Chondrocyte (in vitro differentiated cells): Measurements from ENCODE around the gene ARHGEF10L. TPM values are rescaled to one million over a fixed set of nuclear protein-coding genes. Genes with fewer than 3 reads are reported as not detected.
A peak's percentile ranks its signal among the peaks of the same experiment; 100 is the strongest.

ENCODE experiments used
- DNase-seq: peaks from one replicate; pipeline ENCODE4 v3.0.0; 2021; ENCODE audit warnings: mixed read lengths, low spot score
- H3K27ac Mint-ChIP-seq: one replicate; pipeline ENCODE4 v1.8.0; 2021; ENCODE audit warnings: mild to moderate bottlenecking, moderate library complexity, mixed read lengths; ENCODE audit not compliant: unreplicated experiment
- H3K27me3 Mint-ChIP-seq: 2 replicates; pipeline ENCODE4 v1.8.0; 2021; ENCODE audit warnings: low read depth, mixed read lengths
- H3K36me3 Mint-ChIP-seq: 2 replicates; pipeline ENCODE4 v1.8.0; 2021; ENCODE audit warnings: low read depth, mixed read lengths
- H3K4me1 Mint-ChIP-seq: 2 replicates; pipeline ENCODE4 v1.8.0; 2021; ENCODE audit warnings: low read depth, mild to moderate bottlenecking, mixed read lengths
- H3K4me3 Mint-ChIP-seq: one replicate; pipeline ENCODE4 v1.8.0; 2021; ENCODE audit warnings: mild to moderate bottlenecking, moderate library complexity, mixed read lengths; ENCODE audit not compliant: unreplicated experiment
- H3K9me3 Mint-ChIP-seq: 2 replicates; pipeline ENCODE4 v1.8.0; 2021; ENCODE audit warnings: low read depth, mixed read lengths
- total RNA-seq: library from RNA; stranded (reverse); gene quantifications from 3 replicates; pipeline ENCODE4 v1.2.1, GENCODE V29; 2021
- TF ChIP-seq, protein P1 (sequence below): fragments of 200-600 bp; sonication (generic); IDR thresholded peaks from 2 replicates; pipeline ENCODE4 v1.5.0; 2021; ENCODE audit warnings: antibody characterized with exemption, mild to moderate bottlenecking, moderate library complexity

ARHGEF10L gene
- total RNA-seq, 1 donor from 2014 or later, result 40.0 TPM

DNA sequence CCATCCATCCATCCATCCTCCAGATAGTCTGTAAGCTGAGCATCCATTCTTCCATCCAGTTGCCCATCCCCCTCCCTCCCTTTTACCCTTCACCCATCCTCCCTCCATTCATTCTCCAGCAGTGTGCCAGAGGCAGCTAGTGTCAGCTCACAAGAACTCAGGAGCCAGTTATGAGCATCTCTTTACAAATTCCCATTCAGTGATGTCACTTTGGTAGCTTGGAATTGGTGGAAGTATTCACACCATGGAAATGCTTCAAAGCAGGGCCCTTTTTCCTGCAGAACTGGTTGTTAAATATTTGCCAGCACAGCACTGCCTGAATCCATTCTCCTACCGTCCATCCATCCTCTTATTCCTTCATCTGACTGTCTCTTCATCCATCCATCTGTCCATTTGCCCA lies 72.5 kb downstream of the ARHGEF10L start:
- no peaks in the 10 kb centered on the region for H3K9me3 Mint-ChIP-seq
- H3K36me3 Mint-ChIP-seq, result peaks cover 14% of the 10 kb centered on the region
- H3K27me3 Mint-ChIP-seq, result no peaks in the 10 kb centered on the region
- no peak overlapping the region for H3K27ac Mint-ChIP-seq
- peaks cover 15% of the 10 kb centered on the region for H3K4me1 Mint-ChIP-seq
- no peak for DNase-seq
- no peak overlapping the region for H3K4me3 Mint-ChIP-seq
- TF ChIP-seq, protein P1, sequence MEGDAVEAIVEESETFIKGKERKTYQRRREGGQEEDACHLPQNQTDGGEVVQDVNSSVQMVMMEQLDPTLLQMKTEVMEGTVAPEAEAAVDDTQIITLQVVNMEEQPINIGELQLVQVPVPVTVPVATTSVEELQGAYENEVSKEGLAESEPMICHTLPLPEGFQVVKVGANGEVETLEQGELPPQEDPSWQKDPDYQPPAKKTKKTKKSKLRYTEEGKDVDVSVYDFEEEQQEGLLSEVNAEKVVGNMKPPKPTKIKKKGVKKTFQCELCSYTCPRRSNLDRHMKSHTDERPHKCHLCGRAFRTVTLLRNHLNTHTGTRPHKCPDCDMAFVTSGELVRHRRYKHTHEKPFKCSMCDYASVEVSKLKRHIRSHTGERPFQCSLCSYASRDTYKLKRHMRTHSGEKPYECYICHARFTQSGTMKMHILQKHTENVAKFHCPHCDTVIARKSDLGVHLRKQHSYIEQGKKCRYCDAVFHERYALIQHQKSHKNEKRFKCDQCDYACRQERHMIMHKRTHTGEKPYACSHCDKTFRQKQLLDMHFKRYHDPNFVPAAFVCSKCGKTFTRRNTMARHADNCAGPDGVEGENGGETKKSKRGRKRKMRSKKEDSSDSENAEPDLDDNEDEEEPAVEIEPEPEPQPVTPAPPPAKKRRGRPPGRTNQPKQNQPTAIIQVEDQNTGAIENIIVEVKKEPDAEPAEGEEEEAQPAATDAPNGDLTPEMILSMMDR, result no peak

DNA sequence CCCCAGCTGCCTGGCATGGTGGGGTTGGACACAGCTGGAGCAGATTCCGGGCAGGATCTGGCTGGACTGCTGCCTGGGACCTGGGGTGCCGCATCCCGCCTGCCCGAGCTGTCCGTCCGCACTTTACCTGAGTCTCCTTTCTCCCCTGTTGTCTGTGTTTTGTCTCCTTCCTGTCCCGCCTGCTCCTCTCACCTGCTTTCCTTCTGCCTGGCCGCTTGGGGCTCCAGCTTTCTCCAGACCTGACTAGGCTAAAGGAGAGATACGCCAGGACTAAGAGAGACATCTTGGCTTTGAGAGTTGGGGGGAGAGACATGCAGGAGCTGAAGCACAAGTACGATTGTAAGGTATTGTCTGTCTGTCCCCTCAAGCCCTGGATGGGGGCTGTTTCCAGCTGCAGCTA lies 73.3 kb downstream of the ARHGEF10L start:
- no peaks in the 10 kb centered on the region for H3K27me3 Mint-ChIP-seq
- DNase-seq, result no peak
- H3K27ac Mint-ChIP-seq, result no peak overlapping the region
- peaks cover 14% of the 10 kb centered on the region for H3K36me3 Mint-ChIP-seq
- H3K4me3 Mint-ChIP-seq, result no peak overlapping the region
- H3K4me1 Mint-ChIP-seq, result peaks cover 21% of the 10 kb centered on the region
- TF ChIP-seq, protein P1, result no peak
- no peaks in the 10 kb centered on the region for H3K9me3 Mint-ChIP-seq

DNA sequence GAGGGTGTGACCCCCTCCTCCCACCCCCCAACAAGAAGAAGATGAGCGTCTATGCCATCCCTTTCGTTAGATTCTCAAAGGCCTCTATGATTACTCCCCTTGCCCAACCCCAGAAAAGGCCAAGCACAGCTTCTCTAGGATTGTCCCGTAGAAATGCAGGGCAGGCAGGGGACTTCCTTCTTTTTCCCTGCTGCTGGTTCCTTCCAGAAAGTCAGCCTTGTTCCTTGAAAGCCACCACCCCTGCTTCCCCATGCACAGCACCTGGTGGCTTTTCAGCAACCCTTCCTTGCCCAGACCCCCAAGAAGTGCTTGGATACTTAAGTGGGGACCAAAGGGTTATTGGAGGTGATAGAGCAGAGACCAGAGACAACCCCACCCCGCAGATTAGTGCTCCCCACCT lies 75.1 kb downstream of the ARHGEF10L start:
- TF ChIP-seq, protein P1, result no peak
- no peaks in the 10 kb centered on the region for H3K9me3 Mint-ChIP-seq
- H3K27me3 Mint-ChIP-seq, result no peaks in the 10 kb centered on the region
- no peak for DNase-seq
- no peak overlapping the region for H3K4me3 Mint-ChIP-seq
- H3K4me1 Mint-ChIP-seq, result peaks cover 37% of the 10 kb centered on the region
- no peak overlapping the region for H3K27ac Mint-ChIP-seq
- H3K36me3 Mint-ChIP-seq, result peaks cover 15% of the 10 kb centered on the region

DNA sequence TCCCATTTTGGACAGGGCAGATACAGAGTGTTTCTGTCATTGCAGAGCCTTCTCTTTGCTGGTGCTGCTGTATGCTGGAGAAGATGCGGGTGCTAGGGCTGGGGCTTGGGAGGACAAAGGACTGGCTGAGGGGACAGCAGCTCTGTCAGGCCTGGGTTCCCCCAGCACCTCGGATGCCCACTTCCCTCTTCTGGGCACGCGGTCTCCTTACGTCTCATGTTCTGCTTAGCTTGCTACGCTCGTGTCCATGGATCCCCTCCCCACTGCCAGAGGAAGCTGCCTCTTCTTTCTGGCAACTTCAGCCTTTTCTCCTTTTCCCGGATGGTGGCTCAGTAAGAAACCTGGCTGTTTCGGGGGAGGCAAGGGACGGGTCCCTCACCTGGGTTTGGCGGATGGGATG lies 75.7 kb downstream of the ARHGEF10L start:
- peaks cover 16% of the 10 kb centered on the region for H3K36me3 Mint-ChIP-seq
- TF ChIP-seq, protein P1, result no peak
- DNase-seq, result no peak
- H3K4me1 Mint-ChIP-seq, result peaks cover 41% of the 10 kb centered on the region
- H3K4me3 Mint-ChIP-seq, result no peak overlapping the region
- H3K27me3 Mint-ChIP-seq, result no peaks in the 10 kb centered on the region
- no peaks in the 10 kb centered on the region for H3K9me3 Mint-ChIP-seq
- H3K27ac Mint-ChIP-seq, result no peak overlapping the region

DNA sequence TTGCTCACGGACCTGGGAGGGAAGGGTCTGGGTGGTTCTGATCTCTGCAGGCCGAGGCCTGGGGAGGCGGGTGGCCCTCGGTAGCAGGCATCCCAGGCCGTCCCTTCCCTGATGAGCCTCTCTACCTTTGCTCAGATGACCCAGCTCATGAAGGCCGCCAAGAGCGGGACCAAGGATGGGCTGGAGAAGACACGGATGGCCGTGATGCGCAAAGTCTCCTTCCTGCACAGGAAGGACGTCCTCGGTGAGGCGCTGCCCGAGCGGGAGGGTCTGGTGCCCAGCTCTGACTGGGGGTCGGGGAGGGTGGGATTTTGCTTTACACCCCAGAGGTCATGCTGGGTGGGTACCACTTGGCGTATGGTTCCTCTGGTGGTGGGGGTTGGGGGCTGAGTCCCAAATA lies 76.5 kb downstream of the ARHGEF10L start:
- Mint-ChIP-seq H3K4me1 (peaks cover 49% of the 10 kb centered on the region), H3K4me3 (no peak overlapping the region), H3K27me3 (no peaks in the 10 kb centered on the region), H3K36me3 (peaks cover 20% of the 10 kb centered on the region), H3K9me3 (no peaks in the 10 kb centered on the region), H3K27ac (no peak overlapping the region)
- TF ChIP-seq, protein P1, result no peak
- peak; percentile 77 for DNase-seq
